Heart left ventricle (tissue), 13 donors: Measurements from ENCODE around the gene SCAF4.

ENCODE experiments used
- POLR2A ChIP-seq, 2 donors: fragments of 450-650 bp; IDR thresholded peaks; one replicate each; pipeline ENCODE4 v1.6.1; 2017; ENCODE audit warnings: antibody characterized with exemption in 2 of 2, mild to moderate bottlenecking in 2 of 2, moderate library complexity in 2 of 2
- TF ChIP-seq, protein P1 (sequence below), 12 donors: fragments of 200-600 bp; sonication (generic) in 4 of 12; IDR thresholded peaks; one replicate each; pipeline versions ENCODE4 v1.5.0 to v1.8.0; 2018 to 2022; ENCODE audit warnings: antibody characterized with exemption in 12 of 12, mild to moderate bottlenecking in 5 of 12
- donor health status: ischemic (EF 13 %, LVEDD 7.1; RV severe dilation, severe dysfunction).
- donor health status: DM: no; HTN: yes; CAD: no.
- donor health status: DM: no; HTN: no; CAD: no.
- donor health status: ischemic (EF 25% LVEDD 6.9; RV normal size, moderate dysfunction).
- donor health status: ischemic (EF 25% LVEDD 5.7; RV mildly dilated, moderate dysfunction).
- donor health status: ischemic (EF 35%, LVEDD 5.7; RV mildly dilated, moderate dysfunction).
- donor health status: nonischemic (EF 11% LVEDD 7.7; RV severe dilation, severe dysfunction).
- donor health status: DM: yes; HTN: yes; CAD: no.
- donor health status: PGD.
- donor health status: ischemic (EF 29% LVEDD 5.4; RV normal size, mild dysfunction).
- donor health status: nonischemic (EF 23%, LVEDD 6.1; RV moderate dilation, normal function).

- TF ChIP-seq, protein P1, sequence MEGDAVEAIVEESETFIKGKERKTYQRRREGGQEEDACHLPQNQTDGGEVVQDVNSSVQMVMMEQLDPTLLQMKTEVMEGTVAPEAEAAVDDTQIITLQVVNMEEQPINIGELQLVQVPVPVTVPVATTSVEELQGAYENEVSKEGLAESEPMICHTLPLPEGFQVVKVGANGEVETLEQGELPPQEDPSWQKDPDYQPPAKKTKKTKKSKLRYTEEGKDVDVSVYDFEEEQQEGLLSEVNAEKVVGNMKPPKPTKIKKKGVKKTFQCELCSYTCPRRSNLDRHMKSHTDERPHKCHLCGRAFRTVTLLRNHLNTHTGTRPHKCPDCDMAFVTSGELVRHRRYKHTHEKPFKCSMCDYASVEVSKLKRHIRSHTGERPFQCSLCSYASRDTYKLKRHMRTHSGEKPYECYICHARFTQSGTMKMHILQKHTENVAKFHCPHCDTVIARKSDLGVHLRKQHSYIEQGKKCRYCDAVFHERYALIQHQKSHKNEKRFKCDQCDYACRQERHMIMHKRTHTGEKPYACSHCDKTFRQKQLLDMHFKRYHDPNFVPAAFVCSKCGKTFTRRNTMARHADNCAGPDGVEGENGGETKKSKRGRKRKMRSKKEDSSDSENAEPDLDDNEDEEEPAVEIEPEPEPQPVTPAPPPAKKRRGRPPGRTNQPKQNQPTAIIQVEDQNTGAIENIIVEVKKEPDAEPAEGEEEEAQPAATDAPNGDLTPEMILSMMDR (IDR thresholded peaks at IDR 0.05): no peak
- no peak for TF ChIP-seq POLR2A (IDR thresholded peaks at IDR 0.05)
Measured at GRCh38 chr21:31741116-31741515, 9.2 kb upstream of the SCAF4 start.
